Measurements from ENCODE around the gene KCNK5. TPM values are rescaled to one million over a fixed set of nuclear protein-coding genes. Genes with fewer than 3 reads are reported as not detected.

Gene KCNK5
- total and polyA plus RNA-seq, 9 of the 15 experiments (the other 6 are each of a cell fraction or from before 2014, with no cell fraction given) = 1.5 to 45.8 (median 25.8) TPM

- TF ChIP-seq MNT (conservative IDR thresholded peaks at IDR 0.05) = no peak
- no peak for TF ChIP-seq ZHX1 (conservative IDR thresholded peaks at IDR 0.05; ENCODE audit: low read length)
- no peak for TF ChIP-seq STAT5A (IDR thresholded peaks at IDR 0.05; ENCODE audit: borderline replicate concordance, low read length)
Observed at GRCh38 chr6:39231521-39232243, 2.4 kb upstream of the KCNK5 start (continued).

- Histone ChIP-seq H3K27me3 (ENCODE audit: control insufficient read depth in 2 of 2, insufficient read depth in 2 of 2, low read length in 2 of 2) (no peaks in the 10 kb centered on the region), H3K36me3 (ENCODE audit: control insufficient read depth, insufficient read depth, low read length) (peaks cover 15% of the 10 kb centered on the region; the same call in 2 of the 3 replicates), H4K20me1 (replicated peaks; ENCODE audit: control insufficient read depth, insufficient read depth, low read length) (peaks cover 5% of the 10 kb centered on the region; the same call in 1 of the 2 replicates), H3K9ac (ENCODE audit: insufficient read depth in 1 of 2, low read depth in 2 of 2, low read length in 2 of 2) (peak overlapping the region in 1 of 2 experiments; percentile 15; a peak in 1 of 4 replicates), H3K9me1 (ENCODE audit: control insufficient read depth, insufficient read depth, low read length) (no peaks in the 10 kb centered on the region), H3K4me3 (no peak overlapping the region), H3K79me2 (ENCODE audit: control insufficient read depth, insufficient read depth, low read length) (peaks cover 36% of the 10 kb centered on the region), H3K4me1 (replicated peaks in 1 of 2; ENCODE audit: control insufficient read depth in 2 of 2, insufficient read depth in 2 of 2, low read length in 2 of 2) (peaks cover 16 to 25% of the 10 kb centered on the region in 2 experiments), H3K9me3 (replicated peaks; ENCODE audit: control insufficient read depth, insufficient read depth, low read depth, low read length) (no peaks in the 10 kb centered on the region), H2AFZ (ENCODE audit: low read depth, low read length) (no peak overlapping the region), H3K27ac (ENCODE audit: extremely low read depth, low read depth, low read length) (no peak overlapping the region), H3K4me2 (ENCODE audit: insufficient read depth, low read length) (no peak overlapping the region)
- DNase-seq (ENCODE audit: extremely low read depth in 1 of 4, low spot score in 3 of 4) (no peak), ATAC-seq (no peak), FAIRE-seq (no peak)
- POLR2A ChIA-PET = interaction anchor here (0.7 to 4.3 kb wide), 3 partner anchors 8 to 26 kb away, joined by 3 to 25 read pairs (median 4); no protein-coding TSS in a partner anchor
- intact Hi-C loops (cut with micrococcal nuclease) = no loop called here
- BruUV-seq (replicated peaks) = no TSS peak
- 68% methylated on average over 3 of the region's 3 CpGs for WGBS (ENCODE audit: insufficient coverage, low coverage, missing lambda C conversion rate)
- in situ Hi-C loops (cut with MboI) = no loop called here
- CTCF ChIA-PET (ENCODE audit: low intra/inter-chr PET ratio) = no interaction called here
- TF ChIP-seq ZBTB26 (CRISPR knock-in tag; IDR thresholded peaks at IDR 0.05) (no peak), TBL1XR1 (IDR thresholded peaks at IDR 0.05; ENCODE audit: low read length in 2 of 2) (no peak), BHLHE40 (IDR thresholded peaks at IDR 0.05; ENCODE audit: low read length) (no peak), ZNF263 (CRISPR knock-in tag; IDR thresholded peaks at IDR 0.05; ENCODE audit: borderline replicate concordance) (no peak), FOXM1 (IDR thresholded peaks at IDR 0.05; ENCODE audit: low read depth) (no peak), FOXM1 (CRISPR knock-in tag; IDR thresholded peaks at IDR 0.05; ENCODE audit: low read depth) (no peak), ZBTB33 (CRISPR knock-in tag; IDR thresholded peaks at IDR 0.05) (no peak)
Observed at GRCh38 chr6:39230654-39231035, 1.4 kb upstream of the KCNK5 start.
